Transverse colon (tissue), 4 donors: ENCODE results near the gene TP73. TPM values are rescaled to one million over a fixed set of nuclear protein-coding genes. Genes with fewer than 3 reads are reported as not detected.
"Not testable (repeated sequence)": the region's sequence is repeated elsewhere in the genome, so short reads cannot be mapped to it uniquely, and the experiment has no call there.

Experiments used
- DNase-seq: peaks from one replicate; pipeline ENCODE4 v3.0.0-alpha.2; 2019
- H3K27ac ChIP-seq, 4 donors: fragments of 200-600 bp; sonication (generic); 2 replicates each; pipeline ENCODE4 v1.5.1; 2016 to 2018; ENCODE audit warnings: inconsistent platforms in 4 of 4
- H3K27me3 ChIP-seq: fragments of 200-600 bp; sonication (generic); 2 replicates; pipeline ENCODE4 v1.5.1; 2017; ENCODE audit warnings: inconsistent platforms
- H3K36me3 ChIP-seq, 4 donors: fragments of 200-600 bp; sonication (generic); 2 replicates each; pipeline ENCODE4 v1.5.1; 2017 to 2019; ENCODE audit warnings: inconsistent platforms in 4 of 4
- H3K4me1 ChIP-seq, 4 donors: fragments of 200-600 bp; sonication (generic); 2 replicates each; pipeline ENCODE4 v1.5.1; 2017 to 2020; ENCODE audit warnings: inconsistent platforms in 4 of 4
- H3K4me3 ChIP-seq, 4 donors: fragments of 200-600 bp; sonication (generic); 1 replicate in 1 of 4; 2 replicates in 3 of 4; pipeline versions ENCODE4 v1.5.1 to v1.6.1; 2017 to 2019; ENCODE audit warnings: inconsistent platforms in 4 of 4
- H3K9me3 ChIP-seq, 2 donors: fragments of 200-600 bp; sonication (generic); 2 replicates each; pipeline ENCODE4 v1.5.1; 2017 to 2019; ENCODE audit warnings: inconsistent platforms in 2 of 2
- EP300 ChIP-seq: sonication (generic); formaldehyde crosslinking; IDR thresholded peaks from one replicate; pipeline ENCODE4 v1.6.1; 2017; ENCODE audit warnings: antibody characterized with exemption, low read depth
- POLR2A ChIP-seq: fragments of 450-650 bp; IDR thresholded peaks from one replicate; pipeline ENCODE4 v1.6.1; 2016; ENCODE audit warnings: antibody characterized with exemption, mild to moderate bottlenecking, moderate library complexity
- POLR2AphosphoS5 ChIP-seq, 3 donors: sonication (generic); formaldehyde crosslinking; IDR thresholded peaks; one replicate each; pipeline ENCODE4 v1.6.1; 2016; ENCODE audit warnings: antibody characterized with exemption in 3 of 3
- WGBS, 2 donors: methylation state at CpG; one replicate each; pipeline ENCODE4 v1.1.5; 2018; ENCODE audit warnings: low coverage in 1 of 2; 5-methylcytosine and 5-hydroxymethylcytosine counted together
- in situ Hi-C, 4 donors: fragments of 200-750 bp; cut with MboI; loops; one replicate each; pipeline versions ENCODE4 v1.15.0 to v1.15.1; 2017; ENCODE audit warnings: low sequenced_read_pairs in 3 of 4, low pct_ligation_motif_present in 1 of 4, low pct_unique_long_range_greater_than_20kb in 1 of 4
- intact Hi-C: fragments of 100-400 bp; cut with DNase I; formaldehyde crosslinking; loops from one replicate; pipeline ENCODE4 v1.15.1; 2023; ENCODE audit warnings: low total_unique reads
- total RNA-seq, 4 donors: library from RNA; depleted of rRNA; stranded (reverse); fragments of >200 nt; gene quantifications; one replicate each; pipeline ENCODE4 v1.1.0, GENCODE V29; 2016
- TF ChIP-seq, protein P1 (sequence below), 5 experiments: fragments of 200-600 bp in 3 of 5; fragments of 450-650 bp in 2 of 5; sonication (generic) in 3 of 5; IDR thresholded peaks; 1 replicate in 2 of 5; 2 replicates in 3 of 5; pipeline ENCODE4 v1.5.1; 2016 to 2017; ENCODE audit warnings: antibody characterized with exemption in 5 of 5, inconsistent platforms in 3 of 5, mild to moderate bottlenecking in 2 of 5, moderate library complexity in 1 of 5

TP73 gene
- total RNA-seq, 4 donors from 2014 or later: 0.20 to 0.32 TPM; not detected in 2

DNA sequence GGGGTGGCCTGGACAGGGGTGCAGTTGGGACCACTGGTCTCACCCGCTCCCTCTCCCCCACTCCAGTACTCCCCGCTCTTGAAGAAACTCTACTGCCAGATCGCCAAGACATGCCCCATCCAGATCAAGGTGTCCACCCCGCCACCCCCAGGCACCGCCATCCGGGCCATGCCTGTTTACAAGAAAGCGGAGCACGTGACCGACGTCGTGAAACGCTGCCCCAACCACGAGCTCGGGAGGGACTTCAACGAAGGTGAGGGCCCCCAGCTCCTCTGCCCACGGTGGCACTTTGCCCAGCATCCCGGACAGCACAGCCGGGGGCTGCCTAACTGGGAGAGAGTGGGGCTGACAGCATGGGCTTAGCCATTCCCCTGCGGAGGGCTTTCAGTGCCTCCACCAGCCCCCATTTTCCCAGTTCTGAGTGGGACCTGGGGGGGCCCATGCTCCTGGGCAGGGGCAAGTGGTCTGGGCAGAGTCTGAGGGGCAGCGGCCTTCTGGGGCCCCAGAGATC lies 69.7 kb downstream of the TP73 start:
- 73% methylated on average over 17 of the region's 20 CpGs; no CpG with 5 or more reads in 1 of the 2 donors for WGBS, 2 donors
- H3K9me3 ChIP-seq: no peaks in the 10 kb centered on the region
- TF ChIP-seq POLR2AphosphoS5 (IDR thresholded peaks at IDR 0.05) (no peak), POLR2A (no peak), EP300 (no peak)
- TF ChIP-seq, protein P1, sequence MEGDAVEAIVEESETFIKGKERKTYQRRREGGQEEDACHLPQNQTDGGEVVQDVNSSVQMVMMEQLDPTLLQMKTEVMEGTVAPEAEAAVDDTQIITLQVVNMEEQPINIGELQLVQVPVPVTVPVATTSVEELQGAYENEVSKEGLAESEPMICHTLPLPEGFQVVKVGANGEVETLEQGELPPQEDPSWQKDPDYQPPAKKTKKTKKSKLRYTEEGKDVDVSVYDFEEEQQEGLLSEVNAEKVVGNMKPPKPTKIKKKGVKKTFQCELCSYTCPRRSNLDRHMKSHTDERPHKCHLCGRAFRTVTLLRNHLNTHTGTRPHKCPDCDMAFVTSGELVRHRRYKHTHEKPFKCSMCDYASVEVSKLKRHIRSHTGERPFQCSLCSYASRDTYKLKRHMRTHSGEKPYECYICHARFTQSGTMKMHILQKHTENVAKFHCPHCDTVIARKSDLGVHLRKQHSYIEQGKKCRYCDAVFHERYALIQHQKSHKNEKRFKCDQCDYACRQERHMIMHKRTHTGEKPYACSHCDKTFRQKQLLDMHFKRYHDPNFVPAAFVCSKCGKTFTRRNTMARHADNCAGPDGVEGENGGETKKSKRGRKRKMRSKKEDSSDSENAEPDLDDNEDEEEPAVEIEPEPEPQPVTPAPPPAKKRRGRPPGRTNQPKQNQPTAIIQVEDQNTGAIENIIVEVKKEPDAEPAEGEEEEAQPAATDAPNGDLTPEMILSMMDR (IDR thresholded peaks at IDR 0.05): no peak
- peaks cover 0 to 5% (median 0%) of the 10 kb centered on the region in 4 donors for H3K4me1 ChIP-seq
- no peak overlapping the region for H3K27ac ChIP-seq
- no peaks in the 10 kb centered on the region for H3K36me3 ChIP-seq
- H3K4me3 ChIP-seq: no peak overlapping the region
- DNase-seq: no peak
- intact Hi-C loops (no loop called here), in situ Hi-C loops (no loop called here)
- peaks cover 19% of the 10 kb centered on the region for H3K27me3 ChIP-seq

DNA sequence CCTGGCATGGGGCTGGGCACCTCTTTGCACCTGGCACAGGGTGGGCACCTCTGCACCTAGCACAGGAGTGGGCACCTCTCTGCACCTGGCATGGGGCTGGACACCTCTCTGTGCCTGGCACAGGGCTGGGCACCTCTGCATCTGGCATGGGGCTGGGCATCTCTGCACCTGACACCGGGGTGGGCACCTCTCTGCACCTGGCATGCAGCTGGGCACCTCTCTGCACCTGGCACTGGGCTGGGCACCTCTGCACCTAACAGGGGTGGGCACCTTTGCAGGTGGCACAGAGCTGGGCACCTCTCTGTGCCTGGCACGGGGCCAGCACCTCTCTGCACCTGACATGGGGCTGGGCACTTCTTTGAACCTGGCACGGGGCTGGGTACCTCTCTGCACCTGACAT lies 70.5 kb downstream of the TP73 start:
- WGBS, 2 donors: 43% methylated on average over 1 of the region's 3 CpGs; no CpG with 5 or more reads in 1 of the 2 donors
- Histone ChIP-seq H3K9me3 (no peaks in the 10 kb centered on the region), H3K36me3 (no peaks in the 10 kb centered on the region), H3K27me3 (peaks cover 17% of the 10 kb centered on the region), H3K27ac (no peak overlapping the region), H3K4me1 (peaks cover 0 to 3% (median 0%) of the 10 kb centered on the region in 4 donors), H3K4me3 (no peak overlapping the region)
- intact Hi-C loops (no loop called here), in situ Hi-C loops (no loop called here)
- no peak for DNase-seq
- no peak for TF ChIP-seq EP300
- TF ChIP-seq, protein P1 (IDR thresholded peaks at IDR 0.05): no peak
- TF ChIP-seq POLR2A: no peak
- no peak for TF ChIP-seq POLR2AphosphoS5 (IDR thresholded peaks at IDR 0.05)

DNA sequence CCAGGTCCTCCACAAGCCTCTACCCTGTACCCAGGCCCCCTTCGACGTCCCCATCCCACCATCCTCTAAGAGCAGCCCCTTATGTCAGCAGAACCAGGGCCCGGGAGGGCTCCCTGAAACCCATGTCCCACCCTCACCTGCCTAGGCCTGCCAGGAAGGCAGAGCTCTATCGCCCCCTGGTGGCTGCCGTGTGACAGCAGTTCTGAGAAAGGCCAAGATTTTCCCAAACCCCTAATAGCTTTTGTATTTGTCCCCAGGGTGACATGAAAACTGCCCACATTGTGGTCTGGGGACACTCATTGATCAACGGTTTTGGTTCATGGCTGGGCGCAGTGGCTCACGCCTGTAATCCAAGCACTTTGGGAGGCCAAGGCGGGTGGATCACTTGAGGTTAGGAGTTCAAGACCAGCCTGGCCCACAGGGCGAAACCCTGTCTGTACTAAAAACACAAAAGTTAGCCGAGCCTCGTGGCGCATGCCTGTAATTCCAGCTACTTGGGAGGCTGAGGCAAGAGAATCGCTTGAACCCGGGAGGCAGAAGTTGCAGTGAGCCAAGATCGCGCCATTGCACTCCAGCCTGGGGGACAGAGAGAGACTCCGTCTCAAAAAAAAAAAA lies 72.2 kb downstream of the TP73 start:
- H3K27me3 ChIP-seq, H3K9me3 ChIP-seq, in situ Hi-C loops, H3K4me3 ChIP-seq, H3K4me1 ChIP-seq, intact Hi-C loops, H3K27ac ChIP-seq, H3K36me3 ChIP-seq: not testable (repeated sequence)
- TF ChIP-seq, protein P1 (IDR thresholded peaks at IDR 0.05): peak; percentile 77 to 97 (median 93)
- WGBS, 2 donors: 10 to 41% methylated on average over 2 to 18 of the region's 18 CpGs
- peak; percentile 75 for DNase-seq

DNA sequence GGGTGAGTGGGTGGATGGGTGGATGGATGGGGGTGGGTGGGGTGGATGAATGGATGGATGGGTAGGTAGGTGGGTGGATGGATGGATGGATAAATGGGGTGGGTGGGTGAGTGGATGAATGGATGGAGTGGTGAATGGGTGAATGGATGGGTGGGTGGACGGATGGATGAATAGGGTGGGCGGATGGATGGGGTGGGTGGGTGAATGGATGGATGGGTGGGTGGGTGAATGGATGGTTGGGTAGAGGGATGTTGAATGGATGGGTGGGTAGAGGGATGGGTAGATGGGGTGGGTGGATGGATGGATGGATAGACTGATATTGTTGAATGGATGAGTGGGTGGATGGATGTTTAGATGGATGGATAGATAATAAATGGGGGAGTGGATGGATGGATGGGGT lies 73.0 kb downstream of the TP73 start:
- TF ChIP-seq EP300 (no peak), POLR2A (no peak), POLR2AphosphoS5 (IDR thresholded peaks at IDR 0.05) (no peak)
- TF ChIP-seq, protein P1 (IDR thresholded peaks at IDR 0.05): no peak
- no peaks in the 10 kb centered on the region for H3K9me3 ChIP-seq
- in situ Hi-C loops: no loop called here
- intact Hi-C loops: no loop called here
- no peak overlapping the region for H3K27ac ChIP-seq
- no peak overlapping the region for H3K4me3 ChIP-seq
- H3K27me3 ChIP-seq: peaks cover 7% of the 10 kb centered on the region
- DNase-seq: no peak
- no peaks in the 10 kb centered on the region for H3K4me1 ChIP-seq
- 94 to 100% methylated on average over 1 to 2 of the region's 2 CpGs for WGBS, 2 donors
- no peaks in the 10 kb centered on the region for H3K36me3 ChIP-seq
